GM12878 (cell line): ENCODE data around the gene OLFM1. TPM values are rescaled to one million over a fixed set of nuclear protein-coding genes. Genes with fewer than 3 reads are reported as not detected.

Source experiments
- ATAC-seq: fragments of 200-7000 bp; cut with Tn5 transposase; 3 replicates; pipeline ENCODE4 v1.9.1; 2020; ENCODE audit warnings: mild to moderate bottlenecking, moderate library complexity
- BruUV-seq: library from RNA; stranded (reverse); fragments of 400-500 nt; replicated peaks from 2 replicates; lab custom pipeline; 2021; lab: Mats Ljungman, UMichigan
- CTCF ChIA-PET: fragments of 300-600 bp; sonication (Branson Sonifier 250); formaldehyde crosslinking; extraction: SDS; loops from one replicate; lab custom pipeline; 2021; ENCODE audit warnings: inconsistent platforms; lab: Yijun Ruan, JAX
- POLR2A ChIA-PET: fragments of 350-600 bp; formaldehyde crosslinking; extraction: SDS; loops from one replicate; lab custom pipeline; 2021; ENCODE audit warnings: inconsistent platforms; lab: Charles Lee
- RAD21 ChIA-PET: fragments of 300-600 bp; sonication (Branson Sonifier 250); formaldehyde crosslinking; loops from one replicate; lab custom pipeline; 2023; ENCODE audit warnings: antibody characterized with exemption; ENCODE audit not compliant: unreplicated experiment; lab: Charles Lee
- SMC1A ChIA-PET: fragments of 300-600 bp; sonication (Branson Sonifier 250); formaldehyde crosslinking; loops from one replicate; lab custom pipeline; 2023; ENCODE audit not compliant: unreplicated experiment, uncharacterized antibody; lab: Charles Lee
- DNase-seq: peaks from one replicate; pipeline ENCODE4 v3.0.0-alpha.2; 2011; ENCODE audit warnings: low read depth, low spot score
- FAIRE-seq: peaks from 3 replicates; lab custom pipeline; 2011; peaks lifted over from hg19 to GRCh38; lab: Jason Lieb, UNC
- H2AFZ ChIP-seq: 2 replicates; pipeline ENCODE4 v1.6.0; 2011; ENCODE audit warnings: low read depth, low read length, control low read depth; ENCODE audit not compliant: control insufficient read depth
- H3K27ac ChIP-seq: 2 replicates; pipeline ENCODE4 v1.5.1; 2011; ENCODE audit warnings: control low read depth; ENCODE audit not compliant: control insufficient read depth, insufficient read depth
- H3K27me3 ChIP-seq, 2 experiments: replicated peaks in 1 of 2; 2 replicates each; pipeline versions ENCODE4 v1.6.0 to v1.6.1; 2011; ENCODE audit warnings: low read length in 1 of 2; ENCODE audit not compliant: control insufficient read depth in 2 of 2, insufficient read depth in 2 of 2
- H3K36me3 ChIP-seq, 2 experiments: 2 replicates each; pipeline ENCODE4 v1.5.1; 2011; ENCODE audit warnings: low read length in 1 of 2; ENCODE audit not compliant: control insufficient read depth in 2 of 2, insufficient read depth in 2 of 2
- H3K4me1 ChIP-seq: 2 replicates; pipeline ENCODE4 v1.6.1; 2011; ENCODE audit warnings: mild to moderate bottlenecking, low read length, moderate library complexity, mixed read lengths; ENCODE audit not compliant: control insufficient read depth, insufficient read depth
- H3K4me2 ChIP-seq: 2 replicates; pipeline ENCODE4 v1.6.0; 2011; ENCODE audit warnings: control low read depth; ENCODE audit not compliant: control insufficient read depth, insufficient read depth
- H3K4me3 ChIP-seq: fragments of 200-600 bp; sonication (generic); 2 replicates; pipeline ENCODE4 v1.5.1; 2016
- H3K79me2 ChIP-seq: 2 replicates; pipeline ENCODE4 v1.6.0; 2011; ENCODE audit warnings: low read length; ENCODE audit not compliant: control insufficient read depth, insufficient read depth
- H3K9ac ChIP-seq: 2 replicates; pipeline ENCODE4 v1.8.0; 2011; ENCODE audit warnings: low read length, control low read depth, mixed read lengths; ENCODE audit not compliant: control insufficient read depth, insufficient read depth
- H3K9me3 ChIP-seq: replicated peaks from 3 replicates; pipeline ENCODE4 v1.5.1; 2011; ENCODE audit warnings: mild to moderate bottlenecking, low read length; ENCODE audit not compliant: control insufficient read depth, insufficient read depth
- H4K20me1 ChIP-seq: 2 replicates; pipeline ENCODE4 v1.6.0; 2011; ENCODE audit not compliant: control insufficient read depth, insufficient read depth
- ATF3 ChIP-seq: IDR thresholded peaks from 2 replicates; pipeline ENCODE4 v1.6.1; 2011; ENCODE audit warnings: low read depth, mild to moderate bottlenecking, low read length, moderate library complexity, borderline replicate concordance; ENCODE audit errors: extremely low read depth
- BMI1 ChIP-seq: fragments of 450-650 bp; IDR thresholded peaks from 2 replicates; pipeline ENCODE4 v1.6.1; 2016; ENCODE audit warnings: mild to moderate bottlenecking, moderate library complexity, borderline replicate concordance
- E2F4 ChIP-seq: IDR thresholded peaks from 2 replicates; pipeline ENCODE4 v1.6.1; 2012; ENCODE audit warnings: low read depth, low read length, improper control_type of control experiment
- ETV6 ChIP-seq, 2 experiments: fragments of 450-650 bp in 1 of 2; IDR thresholded peaks in 1 of 2; conservative IDR thresholded peaks in 1 of 2; 2 replicates each; pipeline ENCODE4 v1.6.1; 2014; ENCODE audit warnings: antibody characterized with exemption in 1 of 2, borderline replicate concordance in 1 of 2, low read depth in 1 of 2, mild to moderate bottlenecking in 1 of 2, moderate library complexity in 1 of 2
- KDM1A ChIP-seq: fragments of 200-600 bp; sonication (generic); IDR thresholded peaks from 2 replicates; pipeline ENCODE4 v1.6.1; 2016; ENCODE audit warnings: borderline replicate concordance
- NBN ChIP-seq: fragments of 450-650 bp; IDR thresholded peaks from 2 replicates; pipeline ENCODE4 v1.6.1; 2016
- POLR2AphosphoS5 ChIP-seq: IDR thresholded peaks from 2 replicates; pipeline ENCODE4 v1.6.1; 2011; ENCODE audit warnings: mild to moderate bottlenecking, low read length, inconsistent platforms
- RUNX3 ChIP-seq: IDR thresholded peaks from 2 replicates; pipeline ENCODE4 v1.6.1; 2012; ENCODE audit warnings: low read length, inconsistent platforms
- SMARCA5 ChIP-seq: fragments of 450-650 bp; IDR thresholded peaks from 2 replicates; pipeline ENCODE4 v1.6.1; 2017; ENCODE audit warnings: mild to moderate bottlenecking
- SREBF1 ChIP-seq: IDR thresholded peaks from 2 replicates; pipeline ENCODE4 v1.6.1; 2012; ENCODE audit warnings: mild to moderate bottlenecking, low read length
- SRF ChIP-seq, 2 experiments: IDR thresholded peaks; 2 replicates each; pipeline ENCODE4 v1.6.1; 2011; ENCODE audit warnings: low read depth in 2 of 2, low read length in 2 of 2, mild to moderate bottlenecking in 1 of 2, moderate library complexity in 1 of 2
- TARDBP ChIP-seq: IDR thresholded peaks from 2 replicates; pipeline ENCODE4 v1.6.1; 2016; ENCODE audit warnings: borderline replicate concordance
- YBX1 ChIP-seq: fragments of 450-650 bp; IDR thresholded peaks from 2 replicates; pipeline ENCODE4 v1.6.1; 2016; ENCODE audit warnings: antibody characterized with exemption
- ZBTB4 ChIP-seq: fragments of 450-650 bp; formaldehyde crosslinking; IDR thresholded peaks from 2 replicates; pipeline ENCODE4 v1.4.0; 2022; ENCODE audit warnings: mild to moderate bottlenecking, moderate library complexity
- ZSCAN29 ChIP-seq: fragments of 450-650 bp; IDR thresholded peaks from 2 replicates; pipeline ENCODE4 v1.6.1; 2017; ENCODE audit warnings: mild to moderate bottlenecking, moderate library complexity
- ZZZ3 ChIP-seq: IDR thresholded peaks from 2 replicates; pipeline ENCODE4 v1.6.1; 2011; ENCODE audit warnings: low read depth; ENCODE audit not compliant: control insufficient read depth, insufficient read length
- WGBS: methylation state at CpG from one replicate; pipeline ENCODE4 v1.1.6; 2016; ENCODE audit warnings: low lambda C conversion rate; ENCODE audit not compliant: insufficient replicate concordance, insufficient coverage; ENCODE audit errors: missing lambda C conversion rate; 5-methylcytosine and 5-hydroxymethylcytosine counted together
- in situ Hi-C: fragments of 300-500 bp; cut with MboI; formaldehyde crosslinking; loops from 9 replicates; pipeline ENCODE4 v1.14.3; 2018; ENCODE audit warnings: mixed read lengths
- intact Hi-C: fragments of 100-400 bp; cut with micrococcal nuclease; formaldehyde crosslinking; loops from one replicate; pipeline ENCODE4 v1.14.2; 2022; ENCODE audit not compliant: unreplicated experiment
- polyA plus RNA-seq, 11 experiments: library from polyadenylated mRNA; depleted of rRNA in 4 of 11; unstranded in 6 of 11; stranded (reverse) in 5 of 11; fragments of >200 nt; fragmentation: Nextera tagmentation in 4 of 11; fragmentation: Illumina TruSeq in 1 of 11; extraction: Ambion mirVana in 4 of 11; extraction: Trizol in 1 of 11; gene quantifications; 1 replicate in 1 of 11; 2 replicates in 10 of 11; pipeline versions ENCODE4 v1.2.1 to v1.2.3, GENCODE V29; 2011 to 2016; ENCODE audit warnings: inconsistent platforms in 2 of 11, missing spikeins in 2 of 11, low read depth in 1 of 11
- total RNA-seq, 4 experiments: library from RNA; depleted of rRNA in 3 of 4; stranded (reverse); fragments of >200 nt in 3 of 4; fragmentation: Illumina TruSeq in 1 of 4; extraction: Trizol in 1 of 4; gene quantifications; 2 replicates each; pipeline versions ENCODE4 v1.2.1 to v1.2.3, GENCODE V29; 2013 to 2021
- TF ChIP-seq, protein P1 (sequence below): IDR thresholded peaks from 2 replicates; pipeline ENCODE4 v1.6.1; 2012; ENCODE audit warnings: low read depth, low read length, improper control_type of control experiment
- TF ChIP-seq, protein P2 (sequence below): fragments of 150-350 bp; IDR thresholded peaks from 2 replicates; pipeline ENCODE4 v1.6.1; 2014; ENCODE audit warnings: mild to moderate bottlenecking, low read depth, low read length

Gene OLFM1
- total and polyA plus RNA-seq, 10 of the 15 experiments (the other 5 are each of a cell fraction or from before 2014, with no cell fraction given), result not detected

DNA sequence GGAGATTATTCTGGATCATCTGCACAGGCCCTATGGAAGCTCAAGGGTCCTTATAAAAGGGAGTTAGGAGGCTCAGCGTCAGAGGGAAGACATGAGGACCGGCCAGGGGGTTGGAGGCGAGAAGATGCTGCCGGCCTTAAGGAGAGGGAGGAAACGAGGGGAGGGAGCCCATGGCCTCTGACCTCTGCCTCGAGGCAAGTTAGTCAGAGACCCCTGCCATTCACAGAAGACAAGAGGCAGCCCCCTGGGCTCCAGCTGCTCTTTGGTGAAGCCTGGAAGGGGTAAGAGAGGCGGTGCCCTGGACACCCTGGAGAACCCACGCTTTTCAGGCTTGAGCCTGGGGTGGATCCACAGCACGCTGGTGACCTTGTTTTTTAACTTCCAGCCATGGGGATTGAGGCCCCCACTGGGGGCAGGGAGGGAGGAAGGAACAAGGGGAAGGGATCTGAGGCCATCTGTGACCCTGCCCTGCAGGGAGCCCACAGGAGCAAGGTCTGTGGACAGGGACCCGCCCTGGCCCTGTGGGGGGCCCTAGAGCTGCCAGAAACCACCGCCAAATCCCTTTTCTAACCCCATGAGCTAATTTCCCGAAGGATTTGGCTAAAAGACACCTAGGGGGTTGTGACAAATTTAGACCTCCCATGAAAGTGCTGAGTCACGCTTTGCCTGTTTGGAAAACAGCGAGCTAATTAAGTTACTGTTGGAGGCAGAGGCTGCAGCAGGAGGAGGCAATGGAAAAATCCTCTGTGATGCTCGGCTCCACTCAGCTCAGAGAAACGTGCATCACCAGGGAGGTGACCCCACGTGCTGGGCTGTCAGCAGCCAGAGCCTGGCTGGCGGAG is 49.7 kb downstream of the OLFM1 start:
- no TSS peak for BruUV-seq
- SMC1A ChIA-PET, result no interaction called here
- Histone ChIP-seq H3K27me3 (no peaks in the 10 kb centered on the region), H2AFZ (no peak overlapping the region), H3K27ac (no peak overlapping the region), H3K4me3 (no peak overlapping the region), H3K9ac (no peak overlapping the region), H3K79me2 (no peaks in the 10 kb centered on the region), H3K36me3 (no peaks in the 10 kb centered on the region), H4K20me1 (no peaks in the 10 kb centered on the region), H3K9me3 (no peaks in the 10 kb centered on the region), H3K4me1 (no peaks in the 10 kb centered on the region), H3K4me2 (no peak overlapping the region)
- ATAC-seq (no peak), FAIRE-seq (no peak), DNase-seq (no peak)
- in situ Hi-C loops (no loop called here), intact Hi-C loops (no loop called here)
- 23% methylated on average over 18 of the region's 18 CpGs for WGBS
- POLR2A ChIA-PET, result no interaction called here
- RAD21 ChIA-PET, result no interaction called here
- CTCF ChIA-PET, result no interaction called here
- TF ChIP-seq ATF3 (no peak), KDM1A (no peak), ZBTB4 (CRISPR knock-in tag) (no peak), RUNX3 (no peak), NBN (no peak), POLR2AphosphoS5 (no peak), TARDBP (no peak), ZZZ3 (no peak), YBX1 (no peak), E2F4 (no peak), SREBF1 (no peak), SRF (IDR thresholded peaks at IDR 0.05; ENCODE audit: low read depth in 2 of 2, low read length in 2 of 2) (no peak), SMARCA5 (no peak), ZSCAN29 (no peak), ETV6 (conservative IDR thresholded peaks at IDR 0.05 in 1 of 2, IDR thresholded peaks at IDR 0.05 in 1 of 2; ENCODE audit: borderline replicate concordance in 1 of 2, low read depth in 1 of 2) (no peak), BMI1 (no peak)
- TF ChIP-seq, protein P1, sequence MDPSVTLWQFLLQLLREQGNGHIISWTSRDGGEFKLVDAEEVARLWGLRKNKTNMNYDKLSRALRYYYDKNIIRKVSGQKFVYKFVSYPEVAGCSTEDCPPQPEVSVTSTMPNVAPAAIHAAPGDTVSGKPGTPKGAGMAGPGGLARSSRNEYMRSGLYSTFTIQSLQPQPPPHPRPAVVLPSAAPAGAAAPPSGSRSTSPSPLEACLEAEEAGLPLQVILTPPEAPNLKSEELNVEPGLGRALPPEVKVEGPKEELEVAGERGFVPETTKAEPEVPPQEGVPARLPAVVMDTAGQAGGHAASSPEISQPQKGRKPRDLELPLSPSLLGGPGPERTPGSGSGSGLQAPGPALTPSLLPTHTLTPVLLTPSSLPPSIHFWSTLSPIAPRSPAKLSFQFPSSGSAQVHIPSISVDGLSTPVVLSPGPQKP, result no peak
- TF ChIP-seq, protein P2, sequence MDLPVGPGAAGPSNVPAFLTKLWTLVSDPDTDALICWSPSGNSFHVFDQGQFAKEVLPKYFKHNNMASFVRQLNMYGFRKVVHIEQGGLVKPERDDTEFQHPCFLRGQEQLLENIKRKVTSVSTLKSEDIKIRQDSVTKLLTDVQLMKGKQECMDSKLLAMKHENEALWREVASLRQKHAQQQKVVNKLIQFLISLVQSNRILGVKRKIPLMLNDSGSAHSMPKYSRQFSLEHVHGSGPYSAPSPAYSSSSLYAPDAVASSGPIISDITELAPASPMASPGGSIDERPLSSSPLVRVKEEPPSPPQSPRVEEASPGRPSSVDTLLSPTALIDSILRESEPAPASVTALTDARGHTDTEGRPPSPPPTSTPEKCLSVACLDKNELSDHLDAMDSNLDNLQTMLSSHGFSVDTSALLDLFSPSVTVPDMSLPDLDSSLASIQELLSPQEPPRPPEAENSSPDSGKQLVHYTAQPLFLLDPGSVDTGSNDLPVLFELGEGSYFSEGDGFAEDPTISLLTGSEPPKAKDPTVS, result no peak
